Transverse colon (tissue), 4 donors: ENCODE results near the gene CUL3. TPM values are rescaled to one million over a fixed set of nuclear protein-coding genes. Genes with fewer than 3 reads are reported as not detected.
"Not testable (repeated sequence)": the region's sequence is repeated elsewhere in the genome, so short reads cannot be mapped to it uniquely, and the experiment has no call there.

Experiments used
- DNase-seq: peaks from one replicate; pipeline ENCODE4 v3.0.0-alpha.2; 2019
- H3K27ac ChIP-seq, 4 donors: fragments of 200-600 bp; sonication (generic); 2 replicates each; pipeline ENCODE4 v1.5.1; 2016 to 2018; ENCODE audit warnings: inconsistent platforms in 4 of 4
- H3K27me3 ChIP-seq: fragments of 200-600 bp; sonication (generic); 2 replicates; pipeline ENCODE4 v1.5.1; 2017; ENCODE audit warnings: inconsistent platforms
- H3K36me3 ChIP-seq, 4 donors: fragments of 200-600 bp; sonication (generic); 2 replicates each; pipeline ENCODE4 v1.5.1; 2017 to 2019; ENCODE audit warnings: inconsistent platforms in 4 of 4
- H3K4me1 ChIP-seq, 4 donors: fragments of 200-600 bp; sonication (generic); 2 replicates each; pipeline ENCODE4 v1.5.1; 2017 to 2020; ENCODE audit warnings: inconsistent platforms in 4 of 4
- H3K4me3 ChIP-seq, 4 donors: fragments of 200-600 bp; sonication (generic); 1 replicate in 1 of 4; 2 replicates in 3 of 4; pipeline versions ENCODE4 v1.5.1 to v1.6.1; 2017 to 2019; ENCODE audit warnings: inconsistent platforms in 4 of 4
- H3K9me3 ChIP-seq, 2 donors: fragments of 200-600 bp; sonication (generic); 2 replicates each; pipeline ENCODE4 v1.5.1; 2017 to 2019; ENCODE audit warnings: inconsistent platforms in 2 of 2
- CTCF ChIP-seq, 5 experiments: fragments of 200-600 bp in 3 of 5; fragments of 450-650 bp in 2 of 5; sonication (generic) in 3 of 5; IDR thresholded peaks; 1 replicate in 2 of 5; 2 replicates in 3 of 5; pipeline ENCODE4 v1.5.1; 2016 to 2017; ENCODE audit warnings: antibody characterized with exemption in 5 of 5, inconsistent platforms in 3 of 5, mild to moderate bottlenecking in 2 of 5, moderate library complexity in 1 of 5
- EP300 ChIP-seq: sonication (generic); formaldehyde crosslinking; IDR thresholded peaks from one replicate; pipeline ENCODE4 v1.6.1; 2017; ENCODE audit warnings: antibody characterized with exemption, low read depth
- POLR2A ChIP-seq: fragments of 450-650 bp; IDR thresholded peaks from one replicate; pipeline ENCODE4 v1.6.1; 2016; ENCODE audit warnings: antibody characterized with exemption, mild to moderate bottlenecking, moderate library complexity
- POLR2AphosphoS5 ChIP-seq, 3 donors: sonication (generic); formaldehyde crosslinking; IDR thresholded peaks; one replicate each; pipeline ENCODE4 v1.6.1; 2016; ENCODE audit warnings: antibody characterized with exemption in 3 of 3
- WGBS, 2 donors: methylation state at CpG; one replicate each; pipeline ENCODE4 v1.1.5; 2018; ENCODE audit warnings: low coverage in 1 of 2; 5-methylcytosine and 5-hydroxymethylcytosine counted together
- in situ Hi-C, 4 donors: fragments of 200-750 bp; cut with MboI; loops; one replicate each; pipeline versions ENCODE4 v1.15.0 to v1.15.1; 2017; ENCODE audit warnings: low sequenced_read_pairs in 3 of 4, low pct_ligation_motif_present in 1 of 4, low pct_unique_long_range_greater_than_20kb in 1 of 4
- intact Hi-C: fragments of 100-400 bp; cut with DNase I; formaldehyde crosslinking; loops from one replicate; pipeline ENCODE4 v1.15.1; 2023; ENCODE audit warnings: low total_unique reads
- total RNA-seq, 4 donors: library from RNA; depleted of rRNA; stranded (reverse); fragments of >200 nt; gene quantifications; one replicate each; pipeline ENCODE4 v1.1.0, GENCODE V29; 2016

The CUL3 gene
- total RNA-seq, 4 donors from 2014 or later: 18.5 to 104 (median 57.9) TPM

GRCh38 chr2:224613543-224614286, 28.6 kb upstream of the CUL3 start:
- TF ChIP-seq POLR2AphosphoS5 (IDR thresholded peaks at IDR 0.05) (no peak), POLR2A (no peak), CTCF (IDR thresholded peaks at IDR 0.05) (no peak), EP300 (no peak)
- peak overlapping the region in 3 of 4 donors; percentile 36 to 49 (median 41) for H3K27ac ChIP-seq

GRCh38 chr2:224612578-224612977, 27.4 kb upstream of the CUL3 start:
- Histone ChIP-seq H3K27me3 (no peaks in the 10 kb centered on the region), H3K4me1 (peaks cover 0 to 18% (median 6%) of the 10 kb centered on the region in 4 donors), H3K4me3 (no peak overlapping the region), H3K27ac (no peak overlapping the region), H3K36me3 (no peaks in the 10 kb centered on the region), H3K9me3 (no peaks in the 10 kb centered on the region)
- TF ChIP-seq EP300 (no peak), POLR2AphosphoS5 (IDR thresholded peaks at IDR 0.05) (no peak)
- DNase-seq: no peak
- intact Hi-C loops (no loop called here), in situ Hi-C loops (no loop called here)
- WGBS, 2 donors: 77 to 92% methylated on average over 5 of the region's 5 CpGs

More at GRCh38 chr2:224613543-224614286, 28.6 kb upstream of the CUL3 start:
- intact Hi-C loops (no loop called here), in situ Hi-C loops (no loop called here)
- Histone ChIP-seq H3K27me3 (no peaks in the 10 kb centered on the region), H3K4me3 (no peak overlapping the region), H3K36me3 (no peaks in the 10 kb centered on the region), H3K4me1 (peaks cover 0 to 14% (median 3%) of the 10 kb centered on the region in 4 donors), H3K9me3 (no peaks in the 10 kb centered on the region)
- no peak for DNase-seq
- 64 to 81% methylated on average over 3 to 4 of the region's 4 CpGs for WGBS, 2 donors

GRCh38 chr2:224611938-224612337, 26.8 kb upstream of the CUL3 start:
- WGBS, 2 donors: 63% methylated on average over 3 of the region's 3 CpGs; no CpG with 5 or more reads in 1 of the 2 donors
- Histone ChIP-seq H3K9me3 (no peaks in the 10 kb centered on the region), H3K27me3 (no peaks in the 10 kb centered on the region), H3K4me3 (no peak overlapping the region), H3K4me1 (peaks cover 0 to 18% (median 6%) of the 10 kb centered on the region in 4 donors), H3K27ac (no peak overlapping the region), H3K36me3 (no peaks in the 10 kb centered on the region)
- intact Hi-C loops: no loop called here
- DNase-seq: no peak
- in situ Hi-C loops: no loop called here
- TF ChIP-seq POLR2A: no peak
- no peak for TF ChIP-seq POLR2AphosphoS5 (IDR thresholded peaks at IDR 0.05)
- TF ChIP-seq EP300: no peak
- no peak for TF ChIP-seq CTCF (IDR thresholded peaks at IDR 0.05)

GRCh38 chr2:224608104-224608503, 22.9 kb upstream of the CUL3 start:
- no peak overlapping the region for H3K27ac ChIP-seq
- 48 to 68% methylated on average over 3 of the region's 3 CpGs for WGBS, 2 donors
- no peak for TF ChIP-seq POLR2A
- TF ChIP-seq EP300: no peak
- TF ChIP-seq POLR2AphosphoS5 (IDR thresholded peaks at IDR 0.05): no peak
- no peak for TF ChIP-seq CTCF (IDR thresholded peaks at IDR 0.05)
- intact Hi-C loops (no loop called here), in situ Hi-C loops (no loop called here)
- peaks cover 0 to 7% (median 2%) of the 10 kb centered on the region in 4 donors for H3K4me1 ChIP-seq
- DNase-seq: peak; percentile 16
- H3K36me3 ChIP-seq: no peaks in the 10 kb centered on the region
- H3K27me3 ChIP-seq: no peaks in the 10 kb centered on the region
- H3K4me3 ChIP-seq: no peak overlapping the region
- no peaks in the 10 kb centered on the region for H3K9me3 ChIP-seq

- DNase-seq, H3K36me3 ChIP-seq, intact Hi-C loops, H3K9me3 ChIP-seq, H3K4me3 ChIP-seq, H3K27me3 ChIP-seq, in situ Hi-C loops, H3K4me1 ChIP-seq, H3K27ac ChIP-seq: not testable (repeated sequence)
- WGBS, 2 donors: 72 to 97% methylated on average over 3 to 27 of the region's 42 CpGs
Observed at GRCh38 chr2:224603746-224604500, 18.8 kb upstream of the CUL3 start.

GRCh38 chr2:224602778-224603375, 17.7 kb upstream of the CUL3 start:
- 76% methylated on average over 17 of the region's 17 CpGs; no CpG with 5 or more reads in 1 of the 2 donors for WGBS, 2 donors
- H3K4me3 ChIP-seq, intact Hi-C loops, in situ Hi-C loops, H3K27me3 ChIP-seq, H3K27ac ChIP-seq, H3K36me3 ChIP-seq, DNase-seq, H3K9me3 ChIP-seq, H3K4me1 ChIP-seq: not testable (repeated sequence)
